CD14-positive monocyte (primary cell): ENCODE data around the gene CLPX. TPM values are rescaled to one million over a fixed set of nuclear protein-coding genes. Genes with fewer than 3 reads are reported as not detected.

Experiments
- DNase-seq, 3 donors: peaks; one replicate each; pipeline ENCODE4 v3.0.0-alpha.2; 2011 to 2022
- H2AFZ ChIP-seq: 2 replicates; pipeline ENCODE4 v1.6.0; 2012; ENCODE audit warnings: mild to moderate bottlenecking, low read depth, low read length, inconsistent platforms; ENCODE audit not compliant: insufficient read depth, poor library complexity, severe bottlenecking
- H3K27ac ChIP-seq, 2 donors: 1 replicate in 1 of 2; 2 replicates in 1 of 2; pipeline ENCODE4 v1.5.1; 2012 to 2013; ENCODE audit warnings: low read length in 2 of 2, control low read depth in 1 of 2, inconsistent platforms in 1 of 2, low read depth in 1 of 2, mild to moderate bottlenecking in 1 of 2
- H3K27me3 ChIP-seq, 2 donors: one replicate each; pipeline versions ENCODE4 v1.6.0 to v1.6.1; 2011 to 2013; ENCODE audit warnings: low read length in 2 of 2; ENCODE audit not compliant: control insufficient read depth in 2 of 2, insufficient read depth in 2 of 2
- H3K36me3 ChIP-seq, 2 donors: replicated peaks in 1 of 2; 1 replicate in 1 of 2; 2 replicates in 1 of 2; pipeline versions ENCODE4 v1.5.1 to v1.6.1; 2012 to 2013; ENCODE audit warnings: low read length in 2 of 2, control low read depth in 1 of 2, inconsistent platforms in 1 of 2, mild to moderate bottlenecking in 1 of 2; ENCODE audit not compliant: insufficient read depth in 2 of 2, control insufficient read depth in 1 of 2
- H3K4me1 ChIP-seq, 2 donors: 1 replicate in 1 of 2; 2 replicates in 1 of 2; pipeline versions ENCODE4 v1.5.1 to v1.6.1; 2012 to 2013; ENCODE audit warnings: low read length in 2 of 2, control low read depth in 1 of 2, inconsistent platforms in 1 of 2, mild to moderate bottlenecking in 1 of 2, moderate library complexity in 1 of 2; ENCODE audit not compliant: insufficient read depth in 2 of 2, control insufficient read depth in 1 of 2
- H3K4me2 ChIP-seq: replicated peaks from 2 replicates; pipeline ENCODE3; 2012; ENCODE audit warnings: low read length, moderate library complexity, mild to moderate bottlenecking; ENCODE audit not compliant: poor library complexity, severe bottlenecking; ENCODE audit errors: extremely low read depth
- H3K4me3 ChIP-seq, 3 experiments: fragments of 200-600 bp in 1 of 3; sonication (generic) in 1 of 3; replicated peaks in 1 of 3; 1 replicate in 2 of 3; 2 replicates in 1 of 3; pipeline ENCODE4 v1.5.1; 2011 to 2013; ENCODE audit warnings: low read length in 3 of 3, mild to moderate bottlenecking in 3 of 3, control low read depth in 2 of 3, low read depth in 2 of 3, inconsistent platforms in 1 of 3, moderate library complexity in 1 of 3
- H3K79me2 ChIP-seq: 2 replicates; pipeline ENCODE4 v1.6.0; 2012; ENCODE audit warnings: mild to moderate bottlenecking, control low read depth, inconsistent platforms, low read length, moderate library complexity; ENCODE audit not compliant: insufficient read depth
- H3K9ac ChIP-seq: 2 replicates; pipeline ENCODE4 v1.6.0; 2017; ENCODE audit warnings: low read length, mild to moderate bottlenecking; ENCODE audit not compliant: insufficient read depth, poor library complexity, severe bottlenecking
- H3K9me3 ChIP-seq, 2 donors: replicated peaks in 1 of 2; 1 replicate in 1 of 2; 2 replicates in 1 of 2; pipeline versions ENCODE4 v1.5.1 to v1.6.1; 2012 to 2013; ENCODE audit warnings: low read length in 2 of 2, control low read depth in 1 of 2; ENCODE audit not compliant: control insufficient read depth in 1 of 2, insufficient read depth in 1 of 2
- H4K20me1 ChIP-seq: 2 replicates; pipeline ENCODE4 v1.6.0; 2012; ENCODE audit warnings: mild to moderate bottlenecking, low read length, control low read depth, moderate library complexity; ENCODE audit not compliant: insufficient read depth
- H3K27ac Mint-ChIP-seq, 7 donors: one replicate each; pipeline ENCODE4 v1.8.0; 2020; ENCODE audit warnings: mild to moderate bottlenecking in 7 of 7, mixed read lengths in 7 of 7, moderate library complexity in 6 of 7, inconsistent platforms in 2 of 7
- H3K27me3 Mint-ChIP-seq, 3 donors: one replicate each; pipeline ENCODE4 v1.8.0; 2021 to 2022; ENCODE audit warnings: low read depth in 3 of 3, mild to moderate bottlenecking in 3 of 3, mixed read lengths in 3 of 3, moderate library complexity in 3 of 3, inconsistent platforms in 1 of 3
- H3K36me3 Mint-ChIP-seq, 2 donors: one replicate each; pipeline ENCODE4 v1.8.0; 2020; ENCODE audit warnings: mixed read lengths in 2 of 2, inconsistent platforms in 1 of 2, mild to moderate bottlenecking in 1 of 2
- H3K4me1 Mint-ChIP-seq: one replicate; pipeline ENCODE4 v1.8.0; 2020; ENCODE audit warnings: mild to moderate bottlenecking, mixed read lengths
- H3K4me3 Mint-ChIP-seq, 2 donors: one replicate each; pipeline ENCODE4 v1.8.0; 2020; ENCODE audit warnings: mild to moderate bottlenecking in 2 of 2, mixed read lengths in 2 of 2, moderate library complexity in 1 of 2
- H3K9me3 Mint-ChIP-seq, 7 donors: one replicate each; pipeline ENCODE4 v1.8.0; 2020 to 2022; ENCODE audit warnings: mixed read lengths in 7 of 7, mild to moderate bottlenecking in 6 of 7, moderate library complexity in 6 of 7, inconsistent platforms in 2 of 7
- CTCF ChIP-seq: fragments of 200-600 bp; IDR thresholded peaks from one replicate; pipeline ENCODE4 v1.8.0; 2022; ENCODE audit warnings: antibody characterized with exemption, mild to moderate bottlenecking
- WGBS: methylation state at CpG from one replicate; pipeline ENCODE4 v1.1.5; 2013; ENCODE audit warnings: missing lambda C conversion rate; ENCODE audit not compliant: insufficient coverage; 5-methylcytosine and 5-hydroxymethylcytosine counted together
- intact Hi-C, 2 donors: fragments of 100-400 bp; cut with micrococcal nuclease; formaldehyde crosslinking; loops; one replicate each; pipeline versions ENCODE4 v1.15.0 to v1.15.1; 2023
- polyA plus RNA-seq, 3 donors: library from polyadenylated mRNA; depleted of rRNA in 1 of 3; unstranded in 2 of 3; stranded (reverse) in 1 of 3; fragments of 300-500 nt in 2 of 3; fragments of >200 nt in 1 of 3; fragmentation: Illumina TruSeq in 2 of 3; gene quantifications; 1 replicate in 2 of 3; 2 replicates in 1 of 3; pipeline ENCODE4 v1.2.3, GENCODE V29; 2012 to 2021

CLPX gene
- polyA plus RNA-seq, 3 donors, result 15.2 to 24.9 (median 20.0) TPM

- no peaks in the 10 kb centered on the region for H3K27me3 ChIP-seq
- intact Hi-C loops, result no loop called here
- no peaks in the 10 kb centered on the region for H3K9me3 Mint-ChIP-seq
- no peaks in the 10 kb centered on the region for H3K4me1 ChIP-seq
- H3K27ac ChIP-seq, result peak overlapping the region in 1 of 2 donors; percentile 6
- H3K4me2 ChIP-seq, result no peak overlapping the region
- H2AFZ ChIP-seq, result no peak overlapping the region
- H3K79me2 ChIP-seq, result peaks cover 44% of the 10 kb centered on the region
- H3K27me3 Mint-ChIP-seq, result peaks cover 0 to 2% (median 0%) of the 10 kb centered on the region in 3 donors
- no peak overlapping the region for H3K4me3 Mint-ChIP-seq
- H3K4me1 Mint-ChIP-seq, result no peaks in the 10 kb centered on the region
- peaks cover 80% of the 10 kb centered on the region for H4K20me1 ChIP-seq
- H3K4me3 ChIP-seq, result no peak overlapping the region
- no peak overlapping the region for H3K27ac Mint-ChIP-seq
- no peak overlapping the region for H3K9ac ChIP-seq
- H3K9me3 ChIP-seq, result no peaks in the 10 kb centered on the region
- H3K36me3 Mint-ChIP-seq, result peaks cover 49 to 84% of the 10 kb centered on the region in 2 donors
- H3K36me3 ChIP-seq, result peaks cover 72 to 90% of the 10 kb centered on the region in 2 donors
- no peak for DNase-seq
- no peak for TF ChIP-seq CTCF
Measured at GRCh38 chr15:65176056-65176455, 9.1 kb downstream of the CLPX start.

GRCh38 chr15:65175511-65175910, 9.6 kb downstream of the CLPX start:
- TF ChIP-seq CTCF, result no peak
- no peak overlapping the region for H3K9ac ChIP-seq
- Mint-ChIP-seq H3K36me3 (peaks cover 48 to 83% of the 10 kb centered on the region in 2 donors), H3K27me3 (peaks cover 0 to 2% (median 0%) of the 10 kb centered on the region in 3 donors), H3K9me3 (no peaks in the 10 kb centered on the region), H3K4me1 (no peaks in the 10 kb centered on the region), H3K4me3 (no peak overlapping the region), H3K27ac (no peak overlapping the region)
- peaks cover 78% of the 10 kb centered on the region for H4K20me1 ChIP-seq
- no peak overlapping the region for H2AFZ ChIP-seq
- H3K9me3 ChIP-seq, result no peaks in the 10 kb centered on the region
- H3K79me2 ChIP-seq, result peaks cover 39% of the 10 kb centered on the region
- WGBS, result 95% methylated on average over 4 of the region's 5 CpGs
- H3K4me3 ChIP-seq, result no peak overlapping the region
- intact Hi-C loops, result no loop called here
- H3K4me1 ChIP-seq, result no peaks in the 10 kb centered on the region
- H3K27me3 ChIP-seq, result no peaks in the 10 kb centered on the region
- no peak for DNase-seq
- H3K36me3 ChIP-seq, result peaks cover 75 to 95% of the 10 kb centered on the region in 2 donors
- no peak overlapping the region for H3K4me2 ChIP-seq
- H3K27ac ChIP-seq, result no peak overlapping the region
